HepG2 (cell line): ENCODE results near the gene UBE2C. TPM values are rescaled to one million over a fixed set of nuclear protein-coding genes. Genes with fewer than 3 reads are reported as not detected.

Experiments used
- CC2D1A ChIP-seq: sonication (generic); formaldehyde crosslinking; IDR thresholded peaks from 2 replicates; pipeline ENCODE4 v1.8.1; 2023; ENCODE audit warnings: mild to moderate bottlenecking, missing genetic modification reagents
- EHMT2 ChIP-seq: fragments of 200-600 bp; sonication (generic); IDR thresholded peaks from 2 replicates; pipeline ENCODE4 v1.7.0; 2017; ENCODE audit warnings: antibody characterized with exemption, low read depth, low read length, borderline replicate concordance
- HOXA9 ChIP-seq: sonication (generic); formaldehyde crosslinking; IDR thresholded peaks from 2 replicates; pipeline ENCODE4 v1.8.1; 2022; ENCODE audit warnings: missing genetic modification reagents, mild to moderate bottlenecking, moderate library complexity, borderline replicate concordance
- KDM5B ChIP-seq: sonication (generic); formaldehyde crosslinking; IDR thresholded peaks from 2 replicates; pipeline ENCODE4 v1.4.0; 2020; ENCODE audit warnings: missing genetic modification reagents, mild to moderate bottlenecking, borderline replicate concordance
- PITX1 ChIP-seq: sonication (generic); formaldehyde crosslinking; IDR thresholded peaks from 2 replicates; pipeline ENCODE4 v1.5.1; 2020; ENCODE audit warnings: mild to moderate bottlenecking, missing genetic modification reagents
- SIX1 ChIP-seq: sonication (generic); formaldehyde crosslinking; IDR thresholded peaks from 2 replicates; pipeline ENCODE4 v1.4.0; 2020; ENCODE audit warnings: missing genetic modification reagents, borderline replicate concordance
- ZBTB38 ChIP-seq: sonication (generic); formaldehyde crosslinking; IDR thresholded peaks from 2 replicates; pipeline ENCODE4 v1.5.1; 2020; ENCODE audit warnings: mild to moderate bottlenecking, missing genetic modification reagents
- ZNF274 ChIP-seq: sonication (generic); formaldehyde crosslinking; IDR thresholded peaks from 2 replicates; pipeline ENCODE4 v1.5.1; 2020; ENCODE audit warnings: mild to moderate bottlenecking, missing genetic modification reagents
- ZNF318 ChIP-seq: sonication (generic); formaldehyde crosslinking; IDR thresholded peaks from 2 replicates; pipeline ENCODE4 v1.4.0; 2020; ENCODE audit warnings: mild to moderate bottlenecking, missing genetic modification reagents
- ZNF33A ChIP-seq: sonication (generic); formaldehyde crosslinking; IDR thresholded peaks from 2 replicates; pipeline ENCODE4 v1.5.1; 2020; ENCODE audit warnings: missing genetic modification reagents, mild to moderate bottlenecking, moderate library complexity, borderline replicate concordance
- ZNF367 ChIP-seq: sonication (generic); formaldehyde crosslinking; IDR thresholded peaks from 2 replicates; pipeline ENCODE4 v1.4.0; 2020; ENCODE audit warnings: missing genetic modification reagents, borderline replicate concordance
- ZNF430 ChIP-seq: sonication (generic); formaldehyde crosslinking; IDR thresholded peaks from 2 replicates; pipeline ENCODE4 v1.9.0; 2021; ENCODE audit warnings: mild to moderate bottlenecking, missing genetic modification reagents
- ZSCAN30 ChIP-seq: sonication (generic); formaldehyde crosslinking; IDR thresholded peaks from 2 replicates; pipeline ENCODE4 v1.5.0; 2020; ENCODE audit warnings: mild to moderate bottlenecking, missing genetic modification reagents
- ZSCAN5A ChIP-seq: sonication (generic); formaldehyde crosslinking; IDR thresholded peaks from 2 replicates; pipeline ENCODE4 v1.8.0; 2022; ENCODE audit warnings: mild to moderate bottlenecking, missing genetic modification reagents, borderline replicate concordance
- polyA plus RNA-seq, 8 experiments: library from polyadenylated mRNA; depleted of rRNA in 3 of 8; stranded (reverse) in 7 of 8; unstranded in 1 of 8; fragments of >200 nt; fragmentation: Illumina TruSeq in 4 of 8; extraction: Trizol in 4 of 8; gene quantifications; 2 replicates each; pipeline versions ENCODE4 v1.2.1 to v1.2.3, GENCODE V29; 2011 to 2016; ENCODE audit warnings: low read depth in 4 of 8, missing spikeins in 1 of 8, mixed read lengths in 1 of 8; ENCODE audit not compliant: insufficient read depth in 1 of 8
- total RNA-seq, 5 experiments: library from RNA; depleted of rRNA; stranded (reverse); fragments of >200 nt; fragmentation: Illumina TruSeq; extraction: Trizol; gene quantifications; 2 replicates each; pipeline ENCODE4 v1.2.3, GENCODE V29; 2016; ENCODE audit warnings: low read depth in 1 of 5
- TF ChIP-seq, protein P1 (sequence below): sonication (generic); formaldehyde crosslinking; IDR thresholded peaks from 2 replicates; pipeline ENCODE4 v1.4.0; 2020; ENCODE audit warnings: missing genetic modification reagents
- TF ChIP-seq, protein P2 (sequence below): conservative IDR thresholded peaks from 2 replicates; pipeline ENCODE4 v1.6.1; 2018; ENCODE audit warnings: missing genetic modification reagents

The UBE2C gene
- total and polyA plus RNA-seq, 2 of the 13 experiments (the other 11 are each of a cell fraction or from before 2014, with no cell fraction given): 100 to 123 TPM

GRCh38 chr20:45812157-45813005 is at the start of gene UBE2C (continued):
- peak; percentile 26; the same call in 1 of the 2 replicates for TF ChIP-seq ZNF367
- no peak for TF ChIP-seq SIX1 (CRISPR knock-in tag)
- peak; percentile 96 for TF ChIP-seq HOXA9 (CRISPR knock-in tag)
- no peak for TF ChIP-seq PITX1 (CRISPR knock-in tag)
- TF ChIP-seq, protein P1, sequence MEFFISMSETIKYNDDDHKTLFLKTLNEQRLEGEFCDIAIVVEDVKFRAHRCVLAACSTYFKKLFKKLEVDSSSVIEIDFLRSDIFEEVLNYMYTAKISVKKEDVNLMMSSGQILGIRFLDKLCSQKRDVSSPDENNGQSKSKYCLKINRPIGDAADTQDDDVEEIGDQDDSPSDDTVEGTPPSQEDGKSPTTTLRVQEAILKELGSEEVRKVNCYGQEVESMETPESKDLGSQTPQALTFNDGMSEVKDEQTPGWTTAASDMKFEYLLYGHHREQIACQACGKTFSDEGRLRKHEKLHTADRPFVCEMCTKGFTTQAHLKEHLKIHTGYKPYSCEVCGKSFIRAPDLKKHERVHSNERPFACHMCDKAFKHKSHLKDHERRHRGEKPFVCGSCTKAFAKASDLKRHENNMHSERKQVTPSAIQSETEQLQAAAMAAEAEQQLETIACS (CRISPR knock-in tag): no peak
- TF ChIP-seq ZNF318: no peak
- TF ChIP-seq ZSCAN30 (CRISPR knock-in tag): no peak
- TF ChIP-seq ZNF274: peak; percentile 78; the same call in 1 of the 2 replicates
- peak; percentile 99 for TF ChIP-seq ZBTB38 (CRISPR knock-in tag)
- peak; percentile 84 for TF ChIP-seq CC2D1A
- 0 out of 2 replicates have a peak, but pooled peaks have one; percentile 24 for TF ChIP-seq EHMT2
- TF ChIP-seq ZSCAN5A (CRISPR knock-in tag): peak; percentile 50; the same call in 1 of the 2 replicates
- no peak for TF ChIP-seq ZNF33A (CRISPR knock-in tag)
- TF ChIP-seq KDM5B (CRISPR knock-in tag): peak; percentile 54
- TF ChIP-seq, protein P2, sequence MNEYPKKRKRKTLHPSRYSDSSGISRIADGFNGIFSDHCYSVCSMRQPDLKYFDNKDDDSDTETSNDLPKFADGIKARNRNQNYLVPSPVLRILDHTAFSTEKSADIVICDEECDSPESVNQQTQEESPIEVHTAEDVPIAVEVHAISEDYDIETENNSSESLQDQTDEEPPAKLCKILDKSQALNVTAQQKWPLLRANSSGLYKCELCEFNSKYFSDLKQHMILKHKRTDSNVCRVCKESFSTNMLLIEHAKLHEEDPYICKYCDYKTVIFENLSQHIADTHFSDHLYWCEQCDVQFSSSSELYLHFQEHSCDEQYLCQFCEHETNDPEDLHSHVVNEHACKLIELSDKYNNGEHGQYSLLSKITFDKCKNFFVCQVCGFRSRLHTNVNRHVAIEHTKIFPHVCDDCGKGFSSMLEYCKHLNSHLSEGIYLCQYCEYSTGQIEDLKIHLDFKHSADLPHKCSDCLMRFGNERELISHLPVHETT (CRISPR knock-in tag): no peak
- TF ChIP-seq ZNF430: no peak; the same call in 1 of the 2 replicates
